Caco-2 (cell line): Measurements from ENCODE around the gene NCAPG. TPM values are rescaled to one million over a fixed set of nuclear protein-coding genes. Genes with fewer than 3 reads are reported as not detected.
"Not testable (repeated sequence)": the region's sequence is repeated elsewhere in the genome, so short reads cannot be mapped to it uniquely, and the experiment has no call there.

Experiments used
- BruUV-seq: library from RNA; stranded (reverse); fragments of 400-500 nt; replicated peaks from 2 replicates; lab custom pipeline; 2021; lab: Mats Ljungman, UMichigan
- CTCF ChIA-PET: fragments of 300-600 bp; sonication (Branson Sonifier 250); formaldehyde crosslinking; loops from one replicate; lab custom pipeline; 2022; ENCODE audit warnings: antibody characterized with exemption; lab: Charles Lee
- POLR2A ChIA-PET: fragments of 300-600 bp; sonication (Branson Sonifier 250); formaldehyde crosslinking; loops from one replicate; lab custom pipeline; 2022; ENCODE audit warnings: antibody characterized with exemption; lab: Charles Lee
- DNase-seq, 2 experiments: peaks; one replicate each; pipeline versions ENCODE4 v3.0.0 to v3.0.0-alpha.2; 2020 to 2022
- H3K27me3 ChIP-seq: replicated peaks from 2 replicates; pipeline ENCODE4 v1.6.0; 2011; ENCODE audit warnings: low read length; ENCODE audit not compliant: control insufficient read depth, insufficient read depth
- H3K36me3 ChIP-seq: 2 replicates; pipeline ENCODE4 v1.5.1; 2011; ENCODE audit warnings: low read length; ENCODE audit not compliant: control insufficient read depth, insufficient read depth
- H3K4me1 ChIP-seq: fragments of 250-450 bp; sonication (Bioruptor Pico); 2 replicates; pipeline ENCODE4 v1.5.1; 2020; ENCODE audit warnings: mild to moderate bottlenecking
- H3K4me3 ChIP-seq: 2 replicates; pipeline ENCODE4 v1.5.1; 2011; ENCODE audit warnings: low read depth, mild to moderate bottlenecking, control low read depth, low read length
- H3K9me3 ChIP-seq: fragments of 250-450 bp; sonication (Bioruptor Pico); 2 replicates; pipeline ENCODE4 v1.5.1; 2020; ENCODE audit warnings: mild to moderate bottlenecking, moderate library complexity
- H3K27ac Mint-ChIP-seq: one replicate; pipeline ENCODE4 v1.8.0; 2022; ENCODE audit warnings: mixed read lengths; ENCODE audit not compliant: unreplicated experiment
- H3K27me3 Mint-ChIP-seq: one replicate; pipeline ENCODE4 v1.8.0; 2022; ENCODE audit warnings: mixed read lengths; ENCODE audit not compliant: insufficient read depth, unreplicated experiment
- H3K36me3 Mint-ChIP-seq: one replicate; pipeline ENCODE4 v1.8.0; 2022; ENCODE audit warnings: mild to moderate bottlenecking, mixed read lengths; ENCODE audit not compliant: insufficient read depth, unreplicated experiment
- H3K4me1 Mint-ChIP-seq: one replicate; pipeline ENCODE4 v1.8.0; 2022; ENCODE audit warnings: low read depth, mixed read lengths; ENCODE audit not compliant: unreplicated experiment
- H3K4me3 Mint-ChIP-seq: one replicate; pipeline ENCODE4 v1.8.0; 2022; ENCODE audit warnings: mild to moderate bottlenecking, moderate library complexity, mixed read lengths; ENCODE audit not compliant: unreplicated experiment
- H3K9me3 Mint-ChIP-seq: one replicate; pipeline ENCODE4 v1.8.0; 2022; ENCODE audit warnings: mixed read lengths; ENCODE audit not compliant: unreplicated experiment
- intact Hi-C: fragments of 100-400 bp; cut with micrococcal nuclease; formaldehyde crosslinking; loops from one replicate; pipeline ENCODE4 v1.10.0; 2022; ENCODE audit not compliant: unreplicated experiment
- total RNA-seq: library from RNA; stranded (reverse); gene quantifications from 2 replicates; pipeline ENCODE4 v1.2.3, GENCODE V29; 2022
- TF ChIP-seq, protein P1 (sequence below), 2 experiments: fragments of 200-600 bp in 1 of 2; IDR thresholded peaks; 1 replicate in 1 of 2; 2 replicates in 1 of 2; pipeline versions ENCODE4 v1.5.1 to v1.8.0; 2011 to 2022; ENCODE audit warnings: antibody characterized with exemption in 1 of 2, control low read depth in 1 of 2, inconsistent platforms in 1 of 2, low read depth in 1 of 2, low read length in 1 of 2, mild to moderate bottlenecking in 1 of 2, moderate library complexity in 1 of 2; ENCODE audit not compliant: insufficient read depth in 1 of 2, severe bottlenecking in 1 of 2, unreplicated experiment in 1 of 2

The NCAPG gene
- total RNA-seq, 1 experiment from 2014 or later: 54.0 TPM

DNA sequence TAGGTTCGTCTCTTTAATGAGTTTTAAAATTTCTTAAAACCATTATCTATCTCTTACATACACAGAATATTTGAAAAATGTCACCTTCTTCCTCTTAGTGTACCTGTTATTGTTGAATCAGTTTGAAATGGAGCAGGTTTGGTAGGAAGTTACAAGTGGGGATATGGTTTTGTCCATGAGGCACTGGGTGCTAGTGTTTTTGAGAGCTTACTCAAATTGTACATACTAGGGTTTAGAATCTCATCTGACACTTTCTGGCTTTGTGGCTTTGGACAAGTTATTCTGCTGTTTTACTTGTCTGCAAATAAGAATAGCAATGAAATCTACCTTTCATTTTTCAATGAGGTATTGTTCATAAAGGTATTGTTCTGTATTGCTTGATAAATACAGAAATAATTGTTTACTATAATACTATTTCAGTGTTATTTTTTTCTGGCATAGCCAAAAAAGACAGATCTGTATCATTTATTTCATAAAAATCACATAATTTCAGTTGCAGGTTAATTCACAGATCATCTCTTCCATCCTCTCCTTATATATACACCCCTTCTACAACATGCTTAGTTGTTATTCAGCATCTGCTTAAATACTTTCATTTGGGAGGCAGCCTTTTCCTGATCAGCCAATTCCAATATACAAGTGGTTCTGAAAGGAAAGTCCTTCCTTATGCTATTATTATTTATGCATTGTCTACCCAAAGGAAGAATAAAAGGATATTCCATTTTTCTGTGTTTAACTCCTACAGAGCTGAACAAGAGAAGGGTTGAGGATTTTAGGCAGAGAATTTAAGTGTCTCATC, 13.3 kb downstream of the NCAPG start:
- Histone ChIP-seq H3K27me3 (no peaks in the 10 kb centered on the region), H3K4me1 (no peaks in the 10 kb centered on the region), H3K36me3 (no peaks in the 10 kb centered on the region; the same call in 1 of the 2 replicates), H3K9me3 (no peaks in the 10 kb centered on the region), H3K4me3 (no peak overlapping the region)
- BruUV-seq: no TSS peak
- Mint-ChIP-seq H3K27me3 (no peaks in the 10 kb centered on the region), H3K36me3 (peaks cover 61% of the 10 kb centered on the region), H3K4me3 (no peak overlapping the region), H3K4me1 (no peaks in the 10 kb centered on the region), H3K27ac (no peak overlapping the region), H3K9me3 (no peaks in the 10 kb centered on the region)
- intact Hi-C loops: no loop called here
- CTCF ChIA-PET: no interaction called here
- POLR2A ChIA-PET: no interaction called here
- TF ChIP-seq, protein P1, sequence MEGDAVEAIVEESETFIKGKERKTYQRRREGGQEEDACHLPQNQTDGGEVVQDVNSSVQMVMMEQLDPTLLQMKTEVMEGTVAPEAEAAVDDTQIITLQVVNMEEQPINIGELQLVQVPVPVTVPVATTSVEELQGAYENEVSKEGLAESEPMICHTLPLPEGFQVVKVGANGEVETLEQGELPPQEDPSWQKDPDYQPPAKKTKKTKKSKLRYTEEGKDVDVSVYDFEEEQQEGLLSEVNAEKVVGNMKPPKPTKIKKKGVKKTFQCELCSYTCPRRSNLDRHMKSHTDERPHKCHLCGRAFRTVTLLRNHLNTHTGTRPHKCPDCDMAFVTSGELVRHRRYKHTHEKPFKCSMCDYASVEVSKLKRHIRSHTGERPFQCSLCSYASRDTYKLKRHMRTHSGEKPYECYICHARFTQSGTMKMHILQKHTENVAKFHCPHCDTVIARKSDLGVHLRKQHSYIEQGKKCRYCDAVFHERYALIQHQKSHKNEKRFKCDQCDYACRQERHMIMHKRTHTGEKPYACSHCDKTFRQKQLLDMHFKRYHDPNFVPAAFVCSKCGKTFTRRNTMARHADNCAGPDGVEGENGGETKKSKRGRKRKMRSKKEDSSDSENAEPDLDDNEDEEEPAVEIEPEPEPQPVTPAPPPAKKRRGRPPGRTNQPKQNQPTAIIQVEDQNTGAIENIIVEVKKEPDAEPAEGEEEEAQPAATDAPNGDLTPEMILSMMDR (IDR thresholded peaks at IDR 0.05; ENCODE audit: insufficient read depth in 1 of 2, low read depth in 1 of 2, low read length in 1 of 2, severe bottlenecking in 1 of 2, unreplicated experiment in 1 of 2): no peak
- no peak for DNase-seq

GRCh38 chr4:17846266-17846665, 35.5 kb downstream of the NCAPG start:
- peaks cover 39% of the 10 kb centered on the region for H3K36me3 Mint-ChIP-seq
- no peaks in the 10 kb centered on the region for H3K27me3 ChIP-seq
- no peak overlapping the region for H3K4me3 Mint-ChIP-seq
- no peaks in the 10 kb centered on the region for H3K4me1 Mint-ChIP-seq
- no peaks in the 10 kb centered on the region for H3K27me3 Mint-ChIP-seq
- intact Hi-C loops: no loop called here
- no peaks in the 10 kb centered on the region for H3K9me3 ChIP-seq
- DNase-seq: no peak
- ChIA-PET POLR2A (no interaction called here), CTCF (no interaction called here)
- no peaks in the 10 kb centered on the region for H3K36me3 ChIP-seq
- H3K4me1 ChIP-seq: no peaks in the 10 kb centered on the region
- no peaks in the 10 kb centered on the region for H3K9me3 Mint-ChIP-seq
- no TSS peak for BruUV-seq
- H3K27ac Mint-ChIP-seq: no peak overlapping the region
- TF ChIP-seq, protein P1 (IDR thresholded peaks at IDR 0.05; ENCODE audit: insufficient read depth in 1 of 2, low read depth in 1 of 2, low read length in 1 of 2, severe bottlenecking in 1 of 2, unreplicated experiment in 1 of 2): no peak
- no peak overlapping the region for H3K4me3 ChIP-seq

GRCh38 chr4:17850295-17850694, 39.5 kb downstream of the NCAPG start:
- peaks cover 23% of the 10 kb centered on the region for H3K36me3 Mint-ChIP-seq
- POLR2A ChIA-PET, H3K9me3 ChIP-seq, H3K4me1 Mint-ChIP-seq, H3K27ac Mint-ChIP-seq, H3K36me3 ChIP-seq, intact Hi-C loops, H3K4me3 Mint-ChIP-seq, H3K4me3 ChIP-seq, DNase-seq, CTCF ChIA-PET, H3K27me3 ChIP-seq, H3K4me1 ChIP-seq, H3K9me3 Mint-ChIP-seq, BruUV-seq, H3K27me3 Mint-ChIP-seq: not testable (repeated sequence)
